ENCODE data around the gene LMCD1. TPM values are rescaled to one million over a fixed set of nuclear protein-coding genes. Genes with fewer than 3 reads are reported as not detected.

Gene LMCD1
- total RNA-seq = 100 to 1,000 TPM in 5 of 7 donors, 10 to 100 TPM in 2; 42.1 to 146 (median 124) TPM
- polyA plus RNA-seq = 100 to 1,000 TPM; 127 to 133 TPM
- long read RNA-seq, donor 1, full-length matches to known transcripts = 1,050 of 1,149 reads
- long read RNA-seq, donor 1, partial matches to known transcripts = 73 of 1,149 reads
- long read RNA-seq, donor 1, other reads (novel, unspliced or antisense) = 26 of 1,149 reads
- long read RNA-seq, donor 2, full-length matches to known transcripts = 8 of 8 reads
- long read RNA-seq, donor 2, partial matches to known transcripts = 0 of 8 reads
- long read RNA-seq, donor 2, other reads (novel, unspliced or antisense) = 0 of 8 reads
- long read RNA-seq, donor 3, full-length matches to known transcripts = 166 of 189 reads
- long read RNA-seq, donor 3, partial matches to known transcripts = 16 of 189 reads
- long read RNA-seq, donor 3, other reads (novel, unspliced or antisense) = 7 of 189 reads

DNA sequence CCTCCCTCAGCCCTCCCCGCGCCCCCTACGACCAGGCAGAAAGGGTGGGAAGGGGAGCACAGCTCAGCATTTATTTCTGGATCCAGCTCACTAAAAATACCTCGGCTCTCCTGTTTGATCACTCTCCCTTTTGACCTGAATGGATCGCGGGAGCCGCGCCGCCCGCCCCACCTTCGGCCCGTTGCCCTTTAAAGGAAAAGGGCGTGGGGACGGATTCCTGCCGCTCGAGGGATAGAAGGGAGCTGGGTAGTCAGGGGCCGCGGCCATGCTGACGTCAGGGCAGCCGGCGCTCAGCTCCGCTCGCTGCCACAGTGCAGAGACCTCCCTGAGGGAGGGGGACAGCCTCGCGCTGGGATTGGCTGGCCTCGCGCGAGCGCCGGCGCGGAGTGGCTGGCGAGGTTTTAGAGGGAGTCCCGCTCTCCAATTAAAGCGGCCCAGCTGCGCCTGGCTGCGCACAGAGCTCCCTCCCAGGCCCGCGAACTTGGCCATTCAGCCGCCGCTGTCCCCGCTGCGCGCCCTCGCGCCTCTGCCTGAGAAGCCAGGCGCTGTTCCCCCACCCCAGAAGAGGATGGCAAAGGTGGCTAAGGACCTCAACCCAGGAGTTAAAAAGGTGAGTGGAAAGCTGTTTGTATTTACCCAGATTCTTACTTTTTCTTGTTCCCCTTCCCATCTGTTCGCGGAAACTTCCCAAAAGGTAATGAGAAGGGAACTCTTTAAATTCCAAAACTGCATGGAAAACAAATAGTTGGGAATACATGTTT, at the start of gene LMCD1:
Gene LMCD1, plus strand, starts transcription at position 453 of the 761 bp plus-strand sequence. Its CDS starts 116 bp downstream, at position 569.
- no peaks in the 10 kb centered on the region for H3K9me3 ChIP-seq
- no peaks in the 10 kb centered on the region for H3K27me3 ChIP-seq
- WGBS, 3 donors = 0 to 1% (median 1%) methylated on average over 49 of the region's 49 CpGs
- intact Hi-C loops (cut with DNase I) = loop anchor here in 3 of 4 donors (10.0 kb wide), 2 partner anchors 53 to 57 kb away; no protein-coding TSS in a partner anchor
- peak within 1 kb of the TSS; percentile 34 to 88 for H3K27ac ChIP-seq
- H3K36me3 ChIP-seq = no peaks in the 10 kb centered on the region
- H3K4me3 ChIP-seq = peak within 1 kb of the TSS; percentile 50
- DNase-seq = peak; percentile 94 to 97 (median 95)
- H3K4me1 ChIP-seq (ENCODE audit: insufficient read depth) = peaks cover 18% of the 10 kb centered on the region
- TF ChIP-seq POLR2A (IDR thresholded peaks at IDR 0.05) = peak; percentile 65
- TF ChIP-seq EP300 (IDR thresholded peaks at IDR 0.05) = peak; percentile 19
- TF ChIP-seq CTCF (IDR thresholded peaks at IDR 0.05) = peak; percentile 22 to 38 (median 22)

- 77 to 92% (median 87%) methylated on average over 4 of the region's 4 CpGs for WGBS, 3 donors
- intact Hi-C loops (cut with DNase I) = no loop called here
- DNase-seq = no peak
- Histone ChIP-seq H3K4me3 (no peak overlapping the region), H3K9me3 (no peaks in the 10 kb centered on the region), H3K4me1 (ENCODE audit: insufficient read depth) (peaks cover 3% of the 10 kb centered on the region), H3K27me3 (no peaks in the 10 kb centered on the region), H3K27ac (no peak overlapping the region), H3K36me3 (no peaks in the 10 kb centered on the region)
- no peak for TF ChIP-seq POLR2A (IDR thresholded peaks at IDR 0.05)
- TF ChIP-seq EP300 (IDR thresholded peaks at IDR 0.05) = no peak
- no peak for TF ChIP-seq CTCF (IDR thresholded peaks at IDR 0.05)
Observed at GRCh38 chr3:8452112-8452511, 49.5 kb upstream of the LMCD1 start.

GRCh38 chr3:8453153-8453552, 48.5 kb upstream of the LMCD1 start:
- no peaks in the 10 kb centered on the region for H3K27me3 ChIP-seq
- no peak for DNase-seq
- no peak for TF ChIP-seq CTCF (IDR thresholded peaks at IDR 0.05)
- peaks cover 3% of the 10 kb centered on the region for H3K4me1 ChIP-seq (ENCODE audit: insufficient read depth)
- H3K9me3 ChIP-seq = no peaks in the 10 kb centered on the region
- no peak overlapping the region for H3K27ac ChIP-seq
- H3K4me3 ChIP-seq = no peak overlapping the region
- intact Hi-C loops (cut with DNase I) = no loop called here
- 95 to 97% (median 97%) methylated on average over 5 of the region's 5 CpGs for WGBS, 3 donors
- no peaks in the 10 kb centered on the region for H3K36me3 ChIP-seq

GRCh38 chr3:8455526-8456411, 45.9 kb upstream of the LMCD1 start:
- Histone ChIP-seq H3K4me1 (ENCODE audit: insufficient read depth) (peaks cover 3% of the 10 kb centered on the region), H3K27me3 (no peaks in the 10 kb centered on the region), H3K9me3 (no peaks in the 10 kb centered on the region), H3K36me3 (no peaks in the 10 kb centered on the region), H3K4me3 (no peak overlapping the region), H3K27ac (no peak overlapping the region)
- intact Hi-C loops (cut with DNase I) = no loop called here
- WGBS, 3 donors = 61 to 69% (median 62%) methylated on average over 5 of the region's 5 CpGs
- no peak for TF ChIP-seq CTCF (IDR thresholded peaks at IDR 0.05)
- no peak for TF ChIP-seq POLR2A (IDR thresholded peaks at IDR 0.05)
- TF ChIP-seq EP300 (IDR thresholded peaks at IDR 0.05) = no peak
- DNase-seq = no peak
